Mammary epithelial cell (primary cell): Measurements from ENCODE around the gene CTTNBP2NL.

Experiments
- CTCF ChIP-seq, 2 donors: IDR thresholded peaks in 1 of 2; conservative IDR thresholded peaks in 1 of 2; 2 replicates each; pipeline ENCODE4 v1.5.1; 2011 to 2012; ENCODE audit warnings: inconsistent platforms in 2 of 2, low read length in 2 of 2, mild to moderate bottlenecking in 2 of 2, control low read depth in 1 of 2, low read depth in 1 of 2; ENCODE audit not compliant: insufficient read depth in 1 of 2; ENCODE audit errors: extremely low read depth in 1 of 2
- EZH2 ChIP-seq: IDR thresholded peaks from 2 replicates; pipeline ENCODE4 v1.6.1; 2012; ENCODE audit warnings: low read length, inconsistent platforms, borderline replicate concordance

DNA sequence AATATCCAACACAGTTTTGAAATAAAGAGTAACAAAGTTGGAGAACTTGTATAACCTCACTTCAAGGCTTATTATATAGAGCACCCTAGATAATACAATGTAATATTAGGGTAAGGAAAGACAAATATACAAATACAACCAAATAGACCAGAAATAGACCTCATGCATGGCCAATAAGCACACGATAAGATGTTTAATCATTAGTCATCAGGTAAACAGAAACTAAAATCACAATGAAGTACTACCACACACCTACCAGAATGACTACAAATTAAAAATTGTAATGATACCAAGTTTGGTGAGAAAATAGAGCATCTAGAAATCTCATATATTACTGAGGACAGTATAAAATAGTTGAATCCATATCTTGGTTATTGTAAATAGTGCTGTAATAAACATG, 20.3 kb upstream of the CTTNBP2NL start:
- TF ChIP-seq CTCF (conservative IDR thresholded peaks at IDR 0.05 in 1 of 2, IDR thresholded peaks at IDR 0.05 in 1 of 2; ENCODE audit: extremely low read depth in 1 of 2, insufficient read depth in 1 of 2, low read depth in 1 of 2, low read length in 2 of 2) (no peak), EZH2 (no peak)
